Adrenal gland (tissue), 12 donors: Measurements from ENCODE around the gene KCNE2. TPM values are rescaled to one million over a fixed set of nuclear protein-coding genes. Genes with fewer than 3 reads are reported as not detected.

Source experiments
- DNase-seq, 7 donors: peaks; one replicate each; pipeline ENCODE4 v3.0.0-alpha.2; 2019 to 2020
- H3K27ac ChIP-seq, 5 donors: fragments of 200-600 bp; sonication (generic) in 4 of 5; 1 replicate in 3 of 5; 2 replicates in 2 of 5; pipeline versions ENCODE4 v1.5.1 to v1.8.0; 2016 to 2020; ENCODE audit warnings: mild to moderate bottlenecking in 1 of 5
- H3K27me3 ChIP-seq: fragments of 200-600 bp; 2 replicates; pipeline ENCODE4 v1.8.0; 2021
- H3K36me3 ChIP-seq, 2 donors: fragments of 200-600 bp; replicated peaks in 1 of 2; 1 replicate in 1 of 2; 2 replicates in 1 of 2; pipeline versions ENCODE4 v1.5.1 to v1.8.0; 2018 to 2022
- H3K4me1 ChIP-seq, 2 donors: fragments of 200-600 bp; replicated peaks in 1 of 2; 1 replicate in 1 of 2; 2 replicates in 1 of 2; pipeline versions ENCODE4 v1.5.1 to v1.8.0; 2018 to 2021
- H3K4me3 ChIP-seq, 4 donors: fragments of 200-600 bp; sonication (generic) in 3 of 4; one replicate each; pipeline ENCODE4 v1.5.1; 2016 to 2018
- H3K9me3 ChIP-seq, 3 donors: fragments of 200-600 bp; sonication (generic) in 1 of 3; replicated peaks in 1 of 3; 1 replicate in 2 of 3; 2 replicates in 1 of 3; pipeline versions ENCODE4 v1.5.1 to v1.8.0; 2016 to 2021
- CTCF ChIP-seq, 6 experiments: fragments of 450-650 bp in 4 of 6; fragments of 200-600 bp in 2 of 6; sonication (generic) in 1 of 6; IDR thresholded peaks; 1 replicate in 5 of 6; 2 replicates in 1 of 6; pipeline versions ENCODE4 v1.5.1 to v1.8.0; 2016 to 2021; ENCODE audit warnings: antibody characterized with exemption in 6 of 6, mild to moderate bottlenecking in 2 of 6, moderate library complexity in 1 of 6
- POLR2A ChIP-seq, 2 donors: fragments of 450-650 bp; IDR thresholded peaks; one replicate each; pipeline ENCODE4 v1.6.1; 2017; ENCODE audit warnings: antibody characterized with exemption in 2 of 2, mild to moderate bottlenecking in 2 of 2, moderate library complexity in 1 of 2
- WGBS, 4 donors: extraction: QIAGEN DNeasy Blood & Tissue Kit in 2 of 4; methylation state at CpG; one replicate each; pipeline versions ENCODE4 v1.1.5 to v1.1.7; 2013 to 2017; 5-methylcytosine and 5-hydroxymethylcytosine counted together
- intact Hi-C, 2 donors: fragments of 100-400 bp; cut with DNase I; formaldehyde crosslinking; loops; one replicate each; pipeline versions ENCODE4 v1.14.1 to v1.15.0; 2022 to 2023
- polyA plus RNA-seq, 3 donors: library from polyadenylated mRNA; stranded (reverse); fragments of 200-250 nt in 2 of 3; fragments of 350-450 nt in 1 of 3; fragmentation: Illumina TruSeq in 1 of 3; extraction: RNeasy Lipid Tissue Mini Kit (QIAGEN cat#74804) in 1 of 3; gene quantifications; one replicate each; pipeline ENCODE4 v1.2.3, GENCODE V29; 2013 to 2014
- total RNA-seq, 9 donors: library from RNA; depleted of rRNA in 4 of 9; stranded (reverse); fragments of >200 nt in 4 of 9; fragments of 120-200 nt in 1 of 9; fragmentation: NEBNext Ultra II Directional in 1 of 9; extraction: Animal tissue kit (Norgen Biotek cat#: 25700) in 1 of 9; gene quantifications; one replicate each; pipeline versions ENCODE4 v1.1.0 to v1.2.4, GENCODE V29; 2013 to 2023
- donor health status: healthy with polysubstance abuse.
- donor health status: Bipolar disorder and iron deficiency.
- donor health status: DM: yes; HTN: yes; CAD: no.
- donor health status: DM: no; HTN: no; CAD: no.
- donor health status: DM: no; HTN: no; CAD: no.
- donor health status: DM: yes; HTN: yes; CAD: no.

Gene KCNE2
- total and polyA plus RNA-seq, 12 donors = 0.22 to 0.80 (median 0.39) TPM; not detected in 8

GRCh38 chr21:34332347-34332746 is 31.5 kb upstream of the KCNE2 start:
- TF ChIP-seq CTCF (IDR thresholded peaks at IDR 0.05) (no peak), POLR2A (IDR thresholded peaks at IDR 0.05) (no peak)
- H3K4me1 ChIP-seq = peaks cover 8 to 11% of the 10 kb centered on the region in 2 donors
- intact Hi-C loops = no loop called here

GRCh38 chr21:34333121-34333739 is 30.6 kb upstream of the KCNE2 start:
- no peak for TF ChIP-seq POLR2A (IDR thresholded peaks at IDR 0.05)
- no peak for TF ChIP-seq CTCF (IDR thresholded peaks at IDR 0.05)
- H3K9me3 ChIP-seq = no peaks in the 10 kb centered on the region
- no peak overlapping the region for H3K4me3 ChIP-seq
- no peak for DNase-seq
- H3K4me1 ChIP-seq = peaks cover 8 to 11% of the 10 kb centered on the region in 2 donors
- whole genome bisulfite sequencing, 4 donors = 80 to 93% (median 90%) methylated on average over 12 to 13 of the region's 13 CpGs
- H3K27me3 ChIP-seq = no peaks in the 10 kb centered on the region
- H3K36me3 ChIP-seq = no peaks in the 10 kb centered on the region
- intact Hi-C loops = no loop called here
- H3K27ac ChIP-seq = no peak overlapping the region

More at GRCh38 chr21:34332347-34332746, 31.5 kb upstream of the KCNE2 start:
- H3K27ac ChIP-seq = no peak overlapping the region
- 92 to 96% (median 94%) methylated on average over 6 of the region's 6 CpGs for WGBS, 4 donors
- no peaks in the 10 kb centered on the region for H3K9me3 ChIP-seq
- no peak for DNase-seq
- H3K27me3 ChIP-seq = no peaks in the 10 kb centered on the region
- no peaks in the 10 kb centered on the region for H3K36me3 ChIP-seq
- H3K4me3 ChIP-seq = no peak overlapping the region

- H3K36me3 ChIP-seq = no peaks in the 10 kb centered on the region
- no peak for TF ChIP-seq POLR2A (IDR thresholded peaks at IDR 0.05)
- TF ChIP-seq CTCF (IDR thresholded peaks at IDR 0.05) = no peak
- intact Hi-C loops = no loop called here
- no peak overlapping the region for H3K4me3 ChIP-seq
- no peak for DNase-seq
- H3K9me3 ChIP-seq = no peaks in the 10 kb centered on the region
- H3K27ac ChIP-seq = no peak overlapping the region
- H3K4me1 ChIP-seq = peaks cover 8 to 11% of the 10 kb centered on the region in 2 donors
- H3K27me3 ChIP-seq = no peaks in the 10 kb centered on the region
- WGBS, 4 donors = 62 to 72% (median 67%) methylated on average over 6 of the region's 6 CpGs
These were observed 28.5 kb upstream of the KCNE2 start for GRCh38 chr21:34335316-34335715.

GRCh38 chr21:34336245-34336644 is 27.6 kb upstream of the KCNE2 start:
- no peak for TF ChIP-seq POLR2A (IDR thresholded peaks at IDR 0.05)
- TF ChIP-seq CTCF (IDR thresholded peaks at IDR 0.05) = no peak
- Histone ChIP-seq H3K27ac (peak overlapping the region in 2 of 5 donors; percentile 51 to 55), H3K36me3 (no peaks in the 10 kb centered on the region), H3K27me3 (no peaks in the 10 kb centered on the region), H3K4me3 (no peak overlapping the region), H3K9me3 (no peaks in the 10 kb centered on the region), H3K4me1 (peaks cover 8 to 11% of the 10 kb centered on the region in 2 donors)
- intact Hi-C loops = no loop called here
- DNase-seq = no peak
- WGBS, 4 donors = 63 to 76% (median 67%) methylated on average over 5 of the region's 5 CpGs
